CD4-positive, alpha-beta T cell treated with Interleukin-4 for 1 hour (primary cell): ENCODE data around the gene E2F4.

Experiments
- DNase-seq, 2 donors: peaks; one replicate each; pipeline ENCODE4 v3.0.0-alpha.2; 2020 to 2022

Gene E2F4

GRCh38 chr16:67194260-67194659 is 2.3 kb downstream of the E2F4 start:
- no peak for DNase-seq

GRCh38 chr16:67195676-67196075 is 3.7 kb downstream of the E2F4 start:
- DNase-seq: no peak

- DNase-seq: no peak
These were observed 4.9 kb downstream of the E2F4 start for GRCh38 chr16:67196881-67197280.

- no peak for DNase-seq
These were observed 5.7 kb downstream of the E2F4 start for GRCh38 chr16:67197704-67198103.

GRCh38 chr16:67198238-67198734 is 6.3 kb downstream of the E2F4 start:
- peak; percentile 29 to 39 for DNase-seq

- no peak for DNase-seq
These were observed 7.3 kb downstream of the E2F4 start, which contains the start of gene ELMO3 for GRCh38 chr16:67199011-67199807. TSS of gene ELMO3 (plus strand) at chr16:67199131. CDS start at chr16:67199327, 196 bp downstream.

GRCh38 chr16:67199808-67200198 is 7.8 kb downstream of the E2F4 start:
- DNase-seq: no peak

- no peak for DNase-seq
These were observed 8.5 kb downstream of the E2F4 start for GRCh38 chr16:67200491-67200890.

GRCh38 chr16:67201411-67202345 is 9.7 kb downstream of the E2F4 start:
- DNase-seq: no peak

GRCh38 chr16:67202426-67202825 is 10.5 kb downstream of the E2F4 start:
- DNase-seq: no peak

GRCh38 chr16:67202956-67203493 is 11.1 kb downstream of the E2F4 start:
- no peak for DNase-seq

- DNase-seq: no peak
These were observed 12.1 kb downstream of the E2F4 start for GRCh38 chr16:67204076-67204475.

GRCh38 chr16:67206129-67206837 is 14.3 kb downstream of the E2F4 start:
- DNase-seq: no peak

- DNase-seq: no peak
These were observed 14.9 kb downstream of the E2F4 start for GRCh38 chr16:67206838-67207248.

- DNase-seq: no peak
These were observed 15.5 kb downstream of the E2F4 start for GRCh38 chr16:67207249-67208091.

- DNase-seq: no peak
These were observed 16.4 kb downstream of the E2F4 start for GRCh38 chr16:67208154-67208896.

- DNase-seq: no peak
These were observed 17.6 kb downstream of the E2F4 start for GRCh38 chr16:67209565-67209964.

GRCh38 chr16:67210069-67210937 is 18.3 kb downstream of the E2F4 start:
- DNase-seq: no peak

- no peak for DNase-seq
These were observed 19.7 kb downstream of the E2F4 start for GRCh38 chr16:67211674-67212073.

- no peak for DNase-seq
These were observed 20.8 kb downstream of the E2F4 start for GRCh38 chr16:67212766-67213165.
